Nucleus accumbens (tissue), 56 donors: Measurements from ENCODE around the gene POLK.
"Not testable (repeated sequence)": the region's sequence is repeated elsewhere in the genome, so short reads cannot be mapped to it uniquely, and the experiment has no call there.

Source experiments
- DNase-seq, 56 donors: peaks; one replicate each; lab custom pipeline; 2025; lab: John Stamatoyannopoulos, UW

The POLK gene

GRCh38 chr5:75511435-75512382 is at the start of gene POLK, which contains the start of gene CERT1:
POLK (plus strand) TSS chr5:75511891.
CERT1 (minus strand) TSS chr5:75511629; CDS start chr5:75511207, 422 bp downstream.
- DNase-seq, result peak; percentile 76 to 100 (median 99)

- no peak for DNase-seq
Measured at GRCh38 chr5:75463726-75464125, 48.0 kb upstream of the POLK start.

GRCh38 chr5:75465480-75465879 is 46.2 kb upstream of the POLK start:
- peak in 2 of 56 donors; percentile 0 to 5 for DNase-seq

- no peak for DNase-seq
Measured at GRCh38 chr5:75466006-75466716, 45.5 kb upstream of the POLK start.

GRCh38 chr5:75468593-75468992 is 43.1 kb upstream of the POLK start:
- DNase-seq, result no peak

GRCh38 chr5:75469017-75469416 is 42.7 kb upstream of the POLK start:
- DNase-seq, result no peak

- no peak for DNase-seq
Measured at GRCh38 chr5:75471193-75471592, 40.5 kb upstream of the POLK start.

GRCh38 chr5:75472973-75473372 is 38.7 kb upstream of the POLK start:
- no peak for DNase-seq

- DNase-seq, result no peak
Measured at GRCh38 chr5:75473463-75473862, 38.2 kb upstream of the POLK start.

- no peak for DNase-seq
Measured at GRCh38 chr5:75475364-75475763, 36.3 kb upstream of the POLK start.

GRCh38 chr5:75481024-75481423 is 30.7 kb upstream of the POLK start:
- DNase-seq, result peak in 1 of 56 donors; percentile 1

GRCh38 chr5:75482482-75482881 is 29.2 kb upstream of the POLK start:
- no peak for DNase-seq

- DNase-seq, result no peak
Measured at GRCh38 chr5:75484605-75485004, 27.1 kb upstream of the POLK start.

- DNase-seq, result not testable (repeated sequence)
Measured at GRCh38 chr5:75489847-75490246, 21.8 kb upstream of the POLK start.

- no peak for DNase-seq
Measured at GRCh38 chr5:75491621-75492020, 20.1 kb upstream of the POLK start.

GRCh38 chr5:75496026-75496425 is 15.7 kb upstream of the POLK start:
- DNase-seq, result no peak

GRCh38 chr5:75498208-75498777 is 13.4 kb upstream of the POLK start:
- no peak for DNase-seq

GRCh38 chr5:75498875-75499274 is 12.8 kb upstream of the POLK start:
- not testable (repeated sequence) for DNase-seq

GRCh38 chr5:75505112-75505511 is 6.6 kb upstream of the POLK start:
- DNase-seq, result not testable (repeated sequence)

GRCh38 chr5:75507841-75508240 is 3.9 kb upstream of the POLK start:
- no peak for DNase-seq

GRCh38 chr5:75509546-75509945 is 2.1 kb upstream of the POLK start:
- no peak for DNase-seq
